Esophagus muscularis mucosa (tissue), 4 donors: ENCODE data around the gene NEXMIF.

ENCODE experiments used
- EP300 ChIP-seq: sonication (generic); formaldehyde crosslinking; IDR thresholded peaks from one replicate; pipeline ENCODE4 v1.6.1; 2017; ENCODE audit warnings: antibody characterized with exemption
- POLR2A ChIP-seq: fragments of 450-650 bp; IDR thresholded peaks from one replicate; pipeline ENCODE4 v1.6.1; 2017; ENCODE audit warnings: antibody characterized with exemption, moderate library complexity, mild to moderate bottlenecking, low read depth
- POLR2AphosphoS5 ChIP-seq, 2 donors: sonication (generic); formaldehyde crosslinking; IDR thresholded peaks; one replicate each; pipeline ENCODE4 v1.6.1; 2017; ENCODE audit warnings: antibody characterized with exemption in 2 of 2
- TF ChIP-seq, protein P1 (sequence below), 3 experiments: fragments of 200-600 bp in 2 of 3; fragments of 450-650 bp in 1 of 3; sonication (generic) in 2 of 3; IDR thresholded peaks; one replicate each; pipeline ENCODE4 v1.5.1; 2017 to 2019; ENCODE audit warnings: antibody characterized with exemption in 3 of 3, mild to moderate bottlenecking in 2 of 3, moderate library complexity in 1 of 3

DNA sequence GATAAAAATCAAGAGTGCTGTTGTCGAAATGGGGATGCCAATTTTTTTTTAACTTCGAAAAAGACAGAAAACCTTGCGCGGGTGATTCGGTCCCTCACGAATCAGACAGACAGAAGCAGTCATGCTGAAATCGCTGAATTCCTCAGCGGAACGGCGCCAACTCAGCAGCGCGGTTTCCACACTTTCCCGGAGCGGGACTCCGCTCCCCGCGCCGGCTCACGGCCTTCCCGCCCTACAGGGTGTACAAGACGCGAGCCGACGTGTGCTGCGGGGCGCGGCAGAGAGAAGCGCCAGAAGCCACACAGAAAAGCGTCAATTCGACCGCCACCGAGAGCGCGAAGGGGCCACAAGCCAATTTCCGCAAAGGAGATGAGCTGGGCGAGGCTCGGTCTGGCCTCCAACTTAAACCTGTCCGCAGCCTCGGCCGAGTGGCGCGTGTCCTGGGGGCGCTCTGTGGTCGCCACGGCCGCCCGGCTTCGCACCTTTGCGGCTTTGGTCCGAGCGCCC lies 1.3 kb downstream of the NEXMIF start:
- TF ChIP-seq, protein P1, sequence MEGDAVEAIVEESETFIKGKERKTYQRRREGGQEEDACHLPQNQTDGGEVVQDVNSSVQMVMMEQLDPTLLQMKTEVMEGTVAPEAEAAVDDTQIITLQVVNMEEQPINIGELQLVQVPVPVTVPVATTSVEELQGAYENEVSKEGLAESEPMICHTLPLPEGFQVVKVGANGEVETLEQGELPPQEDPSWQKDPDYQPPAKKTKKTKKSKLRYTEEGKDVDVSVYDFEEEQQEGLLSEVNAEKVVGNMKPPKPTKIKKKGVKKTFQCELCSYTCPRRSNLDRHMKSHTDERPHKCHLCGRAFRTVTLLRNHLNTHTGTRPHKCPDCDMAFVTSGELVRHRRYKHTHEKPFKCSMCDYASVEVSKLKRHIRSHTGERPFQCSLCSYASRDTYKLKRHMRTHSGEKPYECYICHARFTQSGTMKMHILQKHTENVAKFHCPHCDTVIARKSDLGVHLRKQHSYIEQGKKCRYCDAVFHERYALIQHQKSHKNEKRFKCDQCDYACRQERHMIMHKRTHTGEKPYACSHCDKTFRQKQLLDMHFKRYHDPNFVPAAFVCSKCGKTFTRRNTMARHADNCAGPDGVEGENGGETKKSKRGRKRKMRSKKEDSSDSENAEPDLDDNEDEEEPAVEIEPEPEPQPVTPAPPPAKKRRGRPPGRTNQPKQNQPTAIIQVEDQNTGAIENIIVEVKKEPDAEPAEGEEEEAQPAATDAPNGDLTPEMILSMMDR (IDR thresholded peaks at IDR 0.05): no peak
- TF ChIP-seq EP300 (no peak), POLR2A (no peak), POLR2AphosphoS5 (IDR thresholded peaks at IDR 0.05) (no peak)
